Osteoblast (primary cell): ENCODE measurements around the gene CTNNA2. TPM values are rescaled to one million over a fixed set of nuclear protein-coding genes. Genes with fewer than 3 reads are reported as not detected.

Source experiments
- DNase-seq: peaks from one replicate; pipeline ENCODE4 v3.0.0; 2011; ENCODE audit warnings: low spot score, mixed read lengths; ENCODE audit not compliant: insufficient read length; ENCODE audit errors: missing footprints
- H2AFZ ChIP-seq: 2 replicates; pipeline ENCODE4 v1.6.0; 2011; ENCODE audit warnings: mild to moderate bottlenecking, low read length
- H3K27ac ChIP-seq: 2 replicates; pipeline ENCODE4 v1.5.1; 2011; ENCODE audit warnings: mild to moderate bottlenecking, low read depth, low read length, moderate library complexity
- H3K27me3 ChIP-seq: 2 replicates; pipeline ENCODE4 v1.6.0; 2012; ENCODE audit warnings: mild to moderate bottlenecking, control low read depth, inconsistent platforms, low read length, moderate library complexity; ENCODE audit not compliant: insufficient read depth
- H3K36me3 ChIP-seq: 2 replicates; pipeline ENCODE4 v1.5.1; 2011; ENCODE audit warnings: mild to moderate bottlenecking, low read length, control low read depth, moderate library complexity; ENCODE audit not compliant: insufficient read depth
- H3K4me1 ChIP-seq: 2 replicates; pipeline ENCODE4 v1.5.1; 2011; ENCODE audit warnings: mild to moderate bottlenecking, low read length, control low read depth, moderate library complexity; ENCODE audit not compliant: insufficient read depth
- H3K4me2 ChIP-seq: 2 replicates; pipeline ENCODE4 v1.6.0; 2011; ENCODE audit warnings: mild to moderate bottlenecking, low read length; ENCODE audit not compliant: insufficient read depth
- H3K4me3 ChIP-seq: fragments of 200-600 bp; sonication (generic); 3 replicates; pipeline ENCODE4 v1.5.1; 2012; ENCODE audit warnings: mild to moderate bottlenecking, low read length, inconsistent platforms; ENCODE audit not compliant: insufficient read depth
- H3K79me2 ChIP-seq: 2 replicates; pipeline ENCODE4 v1.6.0; 2012; ENCODE audit warnings: mild to moderate bottlenecking, low read length, control low read depth, inconsistent platforms; ENCODE audit not compliant: insufficient read depth
- H3K9me3 ChIP-seq: 2 replicates; pipeline ENCODE4 v1.5.1; 2011; ENCODE audit warnings: low read depth, low read length, control low read depth
- H4K20me1 ChIP-seq: 2 replicates; pipeline ENCODE4 v1.6.0; 2012; ENCODE audit warnings: mild to moderate bottlenecking, low read length, control low read depth; ENCODE audit not compliant: insufficient read depth
- total RNA-seq: library from RNA; depleted of rRNA; stranded (reverse); fragments of >200 nt; gene quantifications from 2 replicates; pipeline ENCODE4 v1.2.3, GENCODE V29; 2012
- TF ChIP-seq, protein P1 (sequence below): IDR thresholded peaks from 2 replicates; pipeline ENCODE4 v1.5.1; 2011; ENCODE audit warnings: mild to moderate bottlenecking, low read depth, low read length, moderate library complexity; ENCODE audit errors: extremely low read depth

The CTNNA2 gene
- total RNA-seq, 1 donor, result not detected

DNA sequence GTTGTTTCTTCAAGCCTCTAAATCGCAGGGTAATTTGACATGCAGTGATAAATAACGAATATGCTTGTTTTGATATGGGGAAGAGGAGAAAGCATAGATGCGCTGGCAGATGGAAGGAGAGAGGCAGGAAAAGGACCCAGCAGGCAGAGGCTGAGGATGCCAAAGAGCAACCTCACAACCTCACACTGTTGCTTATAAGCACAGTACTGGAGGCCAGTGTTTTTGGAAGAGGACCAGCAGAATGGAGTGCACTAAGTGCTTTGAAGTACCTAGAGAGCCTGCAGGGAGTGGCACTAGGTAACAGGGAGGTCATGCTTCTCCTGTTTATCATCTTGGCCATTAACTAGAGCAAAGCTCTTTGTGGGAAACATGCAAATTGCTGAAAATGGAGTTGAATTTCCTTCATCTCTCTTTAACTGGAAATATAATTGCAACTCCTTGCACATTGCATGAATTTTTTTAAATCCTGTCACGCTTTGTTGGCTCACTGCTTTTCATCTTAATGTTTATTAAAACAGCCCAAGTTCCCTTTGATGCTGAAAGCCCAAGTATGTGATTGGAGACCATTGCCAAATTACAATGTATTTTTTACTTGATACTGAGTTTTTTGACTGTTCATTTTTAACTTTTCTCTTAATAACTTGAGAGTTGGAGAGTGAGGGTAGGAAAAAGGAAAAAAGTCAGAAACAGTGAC is 555.3 kb downstream of the CTNNA2 start:
- Histone ChIP-seq H3K4me3 (no peak overlapping the region), H3K9me3 (no peaks in the 10 kb centered on the region), H3K4me2 (no peak overlapping the region), H3K79me2 (no peaks in the 10 kb centered on the region), H3K4me1 (no peaks in the 10 kb centered on the region), H3K27me3 (no peaks in the 10 kb centered on the region), H3K27ac (no peak overlapping the region), H4K20me1 (no peaks in the 10 kb centered on the region), H2AFZ (no peak overlapping the region), H3K36me3 (no peaks in the 10 kb centered on the region)
- TF ChIP-seq, protein P1, sequence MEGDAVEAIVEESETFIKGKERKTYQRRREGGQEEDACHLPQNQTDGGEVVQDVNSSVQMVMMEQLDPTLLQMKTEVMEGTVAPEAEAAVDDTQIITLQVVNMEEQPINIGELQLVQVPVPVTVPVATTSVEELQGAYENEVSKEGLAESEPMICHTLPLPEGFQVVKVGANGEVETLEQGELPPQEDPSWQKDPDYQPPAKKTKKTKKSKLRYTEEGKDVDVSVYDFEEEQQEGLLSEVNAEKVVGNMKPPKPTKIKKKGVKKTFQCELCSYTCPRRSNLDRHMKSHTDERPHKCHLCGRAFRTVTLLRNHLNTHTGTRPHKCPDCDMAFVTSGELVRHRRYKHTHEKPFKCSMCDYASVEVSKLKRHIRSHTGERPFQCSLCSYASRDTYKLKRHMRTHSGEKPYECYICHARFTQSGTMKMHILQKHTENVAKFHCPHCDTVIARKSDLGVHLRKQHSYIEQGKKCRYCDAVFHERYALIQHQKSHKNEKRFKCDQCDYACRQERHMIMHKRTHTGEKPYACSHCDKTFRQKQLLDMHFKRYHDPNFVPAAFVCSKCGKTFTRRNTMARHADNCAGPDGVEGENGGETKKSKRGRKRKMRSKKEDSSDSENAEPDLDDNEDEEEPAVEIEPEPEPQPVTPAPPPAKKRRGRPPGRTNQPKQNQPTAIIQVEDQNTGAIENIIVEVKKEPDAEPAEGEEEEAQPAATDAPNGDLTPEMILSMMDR, result no peak
- DNase-seq, result no peak

DNA sequence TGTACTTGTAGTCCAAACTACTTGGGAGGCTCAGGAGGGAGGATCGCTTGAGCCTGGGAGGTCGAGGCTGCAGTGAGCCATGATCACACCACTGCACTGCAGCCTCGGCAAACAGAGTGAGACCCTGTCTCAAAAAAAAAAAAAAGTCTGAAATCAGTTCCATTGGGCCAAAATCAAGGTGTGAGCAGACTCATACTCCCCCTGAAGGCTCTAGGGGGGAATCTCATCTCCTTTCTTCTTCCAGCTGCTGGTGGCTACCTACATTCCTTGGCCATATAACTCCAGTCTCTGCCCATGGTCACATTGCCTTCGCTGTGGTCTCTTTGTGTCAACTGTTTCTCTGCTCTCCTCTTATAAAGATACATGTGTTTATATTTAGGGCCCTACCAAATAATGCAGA is 557.7 kb downstream of the CTNNA2 start:
- Histone ChIP-seq H3K9me3 (no peaks in the 10 kb centered on the region), H3K36me3 (no peaks in the 10 kb centered on the region), H3K27ac (no peak overlapping the region), H3K79me2 (no peaks in the 10 kb centered on the region), H3K27me3 (no peaks in the 10 kb centered on the region), H4K20me1 (no peaks in the 10 kb centered on the region), H2AFZ (no peak overlapping the region), H3K4me1 (no peaks in the 10 kb centered on the region), H3K4me3 (no peak overlapping the region), H3K4me2 (no peak overlapping the region)
- TF ChIP-seq, protein P1, result no peak
- DNase-seq, result no peak

DNA sequence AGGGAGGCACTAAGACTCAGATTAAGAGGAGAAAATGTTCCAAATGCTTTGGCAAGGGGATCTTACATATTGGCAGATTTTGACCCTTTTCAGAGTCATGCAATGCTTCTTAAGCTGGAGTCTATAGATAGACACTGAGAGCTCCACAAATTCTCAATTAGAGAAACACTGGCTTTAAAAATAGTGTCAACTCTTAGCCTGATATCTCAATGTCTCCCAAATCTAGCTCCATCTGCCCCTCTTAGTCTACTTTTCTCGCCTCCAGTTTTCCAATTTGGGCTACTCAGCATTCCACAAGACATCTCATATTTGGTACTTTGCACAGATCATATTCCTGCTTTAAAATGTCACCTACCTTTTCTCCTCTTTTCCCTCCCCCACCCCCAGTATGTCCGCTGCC is 559.1 kb downstream of the CTNNA2 start:
- Histone ChIP-seq H3K36me3 (no peaks in the 10 kb centered on the region), H3K27ac (no peak overlapping the region), H3K4me1 (no peaks in the 10 kb centered on the region), H3K4me2 (no peak overlapping the region), H4K20me1 (no peaks in the 10 kb centered on the region), H3K4me3 (no peak overlapping the region), H3K79me2 (no peaks in the 10 kb centered on the region), H3K27me3 (no peaks in the 10 kb centered on the region), H3K9me3 (no peaks in the 10 kb centered on the region), H2AFZ (no peak overlapping the region)
- DNase-seq, result no peak
- TF ChIP-seq, protein P1, result no peak

DNA sequence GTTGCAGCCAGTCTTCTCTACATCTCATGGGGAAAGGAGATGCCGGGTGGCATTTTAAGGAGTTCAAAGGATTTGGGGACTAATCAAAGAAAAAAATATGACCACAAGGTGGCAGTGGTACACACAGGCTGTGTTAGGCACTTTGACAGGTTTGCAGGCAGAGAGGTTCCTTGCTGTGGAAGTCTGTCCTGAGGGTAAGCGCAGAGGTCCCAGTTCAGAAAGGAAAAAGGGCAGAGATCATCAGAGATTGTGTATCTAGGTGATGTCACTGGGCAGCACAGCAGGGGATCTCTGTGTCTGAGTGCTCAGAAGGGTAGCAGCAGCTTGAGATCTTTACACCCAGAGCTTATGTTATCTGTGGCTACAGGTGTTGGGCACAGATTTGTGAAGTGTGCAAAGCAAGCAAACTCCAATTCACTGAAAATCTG is 560.3 kb downstream of the CTNNA2 start:
- Histone ChIP-seq H3K4me2 (no peak overlapping the region), H3K27ac (no peak overlapping the region), H3K36me3 (no peaks in the 10 kb centered on the region), H3K4me3 (no peak overlapping the region), H2AFZ (no peak overlapping the region), H3K9me3 (no peaks in the 10 kb centered on the region), H3K4me1 (no peaks in the 10 kb centered on the region), H3K27me3 (no peaks in the 10 kb centered on the region), H4K20me1 (no peaks in the 10 kb centered on the region), H3K79me2 (no peaks in the 10 kb centered on the region)
- TF ChIP-seq, protein P1, result peak; percentile 59
- peak; percentile 46 for DNase-seq
